GM21423 (cell line): ENCODE measurements around the gene GDF9.

Experiments used
- ATAC-seq: cut with Tn5 transposase; IDR thresholded peaks from one replicate; pipeline ENCODE4 v1.9.1; 2021; ENCODE audit warnings: mild to moderate bottlenecking, moderate library complexity; ENCODE audit not compliant: unreplicated experiment

Gene GDF9

DNA sequence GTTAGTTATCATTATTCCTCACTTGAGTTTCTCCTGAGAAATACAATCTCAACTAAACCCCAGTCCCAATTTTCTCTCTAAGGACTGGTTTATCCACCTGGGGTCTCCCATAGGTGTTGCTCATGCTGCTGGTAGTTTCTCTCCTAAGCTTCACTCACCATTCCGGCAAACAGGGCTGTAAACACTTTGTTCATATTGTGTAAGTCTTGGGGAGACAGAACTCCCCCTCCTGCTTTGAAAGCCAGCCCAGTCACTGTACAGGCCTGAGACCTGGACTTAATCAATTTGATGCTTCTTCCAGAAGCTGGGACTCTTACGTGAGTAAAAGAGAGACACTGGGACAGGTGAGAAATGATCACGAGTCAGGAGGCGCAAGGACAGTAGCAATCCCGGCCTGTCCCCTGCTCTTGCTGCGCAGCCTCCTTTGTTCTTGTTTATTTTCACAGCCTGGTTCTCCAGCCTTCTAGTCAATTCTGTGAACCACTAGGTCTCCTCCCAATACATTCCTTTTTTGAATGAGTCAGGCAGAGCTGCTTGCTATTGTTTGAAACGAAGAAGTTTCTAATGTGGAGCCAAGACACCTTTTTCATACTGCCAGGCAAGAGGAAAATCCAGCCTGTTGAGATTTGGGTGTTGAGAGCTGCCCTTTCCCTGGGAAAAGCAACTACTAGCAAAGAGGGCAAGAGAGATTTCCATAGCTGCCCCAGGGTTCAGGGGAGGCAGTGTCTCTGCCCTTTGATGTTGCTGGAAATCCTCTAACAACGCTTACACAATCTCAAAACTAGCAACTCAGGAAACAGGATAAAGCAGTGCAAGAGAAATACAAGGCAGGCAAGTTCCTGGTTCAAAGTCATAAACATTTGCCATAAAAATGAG, 26.6 kb downstream of the GDF9 start:
- ATAC-seq = no peak

GRCh38 chr5:132838516-132839282, 27.6 kb downstream of the GDF9 start:
- ATAC-seq = no peak

DNA sequence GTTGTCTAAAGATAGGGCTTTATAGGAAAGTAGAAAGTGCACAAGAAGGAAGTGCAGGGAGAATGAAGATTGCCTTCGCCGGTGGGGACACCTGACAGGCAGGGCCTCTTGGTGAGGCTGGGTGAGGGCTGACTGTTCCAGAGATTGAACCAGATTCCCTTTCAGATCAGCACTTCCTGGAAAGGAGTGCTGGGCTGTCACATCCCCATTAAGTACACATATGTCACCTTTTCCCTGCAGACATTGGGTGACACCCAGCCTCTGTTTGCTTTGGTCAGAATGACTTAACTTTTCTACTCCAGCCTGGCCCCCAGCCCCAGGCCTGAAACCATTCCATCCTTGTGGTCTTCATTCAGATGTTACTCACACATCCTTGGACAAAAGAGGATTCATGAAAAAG, 28.4 kb downstream of the GDF9 start:
- no peak for ATAC-seq

DNA sequence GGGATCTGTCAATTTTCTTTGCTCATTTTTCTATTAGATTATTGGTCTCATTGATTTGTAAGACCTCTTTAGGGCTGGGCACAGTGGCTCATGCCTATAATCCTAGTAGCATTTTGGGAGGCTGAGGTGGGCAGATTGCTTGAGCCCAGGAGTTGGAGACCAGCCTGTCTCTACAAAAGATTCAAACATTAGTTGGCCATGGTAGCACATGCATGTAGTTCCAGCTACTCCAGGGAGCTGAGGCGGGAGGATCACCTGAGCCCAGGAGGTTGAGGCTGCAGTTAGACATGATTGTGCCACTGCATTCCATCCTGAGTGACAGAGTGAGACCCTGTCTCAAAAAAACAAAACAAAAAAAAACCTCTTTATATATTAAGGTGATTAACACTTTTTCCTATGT, 29.4 kb downstream of the GDF9 start:
- no peak for ATAC-seq

- no peak for ATAC-seq
Observed at GRCh38 chr5:132834057-132834456, 32.2 kb downstream of the GDF9 start.

DNA sequence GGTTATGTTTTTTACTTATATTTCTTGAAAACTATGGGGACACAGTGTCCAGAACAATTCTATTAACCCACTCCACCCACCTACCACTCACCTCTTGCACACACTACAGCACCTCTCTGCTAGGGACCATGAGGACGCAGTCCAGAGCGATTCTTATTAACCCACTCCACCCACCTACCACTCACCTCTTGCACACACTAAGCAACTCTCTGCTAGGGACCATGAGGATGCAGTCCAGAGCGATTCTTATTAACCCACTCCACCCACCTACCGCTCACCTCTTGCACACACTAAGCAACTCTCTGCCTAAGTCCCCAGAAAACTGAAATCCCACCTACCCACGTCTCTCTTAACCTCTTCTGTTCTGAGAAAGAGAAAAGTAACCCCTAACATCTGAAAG, 33.7 kb downstream of the GDF9 start:
- ATAC-seq = no peak

DNA sequence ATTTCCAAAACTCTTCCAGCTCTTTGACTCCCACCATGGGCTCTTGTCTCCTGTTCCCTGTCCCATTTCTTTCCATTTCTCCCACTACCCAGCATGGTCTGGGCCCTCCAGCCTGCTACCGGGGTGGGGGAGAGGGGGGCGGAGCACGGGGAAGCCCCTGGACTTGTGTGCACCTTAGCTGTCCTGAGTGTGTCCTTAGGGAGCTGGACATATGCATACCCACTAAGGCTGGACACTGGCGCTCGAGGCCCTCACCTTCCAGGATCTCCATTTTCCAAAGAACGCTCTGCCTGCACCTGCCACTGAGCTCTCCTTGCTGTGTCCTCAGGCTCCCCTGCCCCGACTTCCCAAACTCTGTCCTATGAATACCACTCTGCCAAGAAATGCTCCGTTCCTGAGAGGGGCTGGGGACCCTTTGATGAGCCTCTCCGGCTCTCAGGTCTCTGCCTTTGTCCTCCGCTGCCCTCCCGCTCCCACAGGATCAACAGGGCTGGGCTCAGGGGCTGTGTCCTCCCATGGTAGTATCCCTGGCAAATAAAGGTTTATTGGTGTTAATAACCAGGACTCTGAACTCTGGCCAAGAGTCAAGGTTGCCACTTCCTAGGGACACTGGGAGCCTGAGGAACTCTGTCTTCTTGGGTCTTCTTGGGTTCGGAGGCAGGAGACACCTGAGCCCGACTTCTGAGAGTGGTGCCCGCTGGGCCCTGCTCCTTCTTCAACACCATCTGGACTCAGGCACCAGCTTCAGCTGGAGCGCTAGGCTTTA, 35.0 kb downstream of the GDF9 start:
- no peak for ATAC-seq

- peak; percentile 70 for ATAC-seq
Observed at GRCh38 chr5:132830436-132831094, 35.7 kb downstream of the GDF9 start, which contains the start of gene SHROOM1. Gene SHROOM1, minus strand, starts transcription at chr5:132830647. Its CDS starts 4,507 bp downstream, at chr5:132826140.

DNA sequence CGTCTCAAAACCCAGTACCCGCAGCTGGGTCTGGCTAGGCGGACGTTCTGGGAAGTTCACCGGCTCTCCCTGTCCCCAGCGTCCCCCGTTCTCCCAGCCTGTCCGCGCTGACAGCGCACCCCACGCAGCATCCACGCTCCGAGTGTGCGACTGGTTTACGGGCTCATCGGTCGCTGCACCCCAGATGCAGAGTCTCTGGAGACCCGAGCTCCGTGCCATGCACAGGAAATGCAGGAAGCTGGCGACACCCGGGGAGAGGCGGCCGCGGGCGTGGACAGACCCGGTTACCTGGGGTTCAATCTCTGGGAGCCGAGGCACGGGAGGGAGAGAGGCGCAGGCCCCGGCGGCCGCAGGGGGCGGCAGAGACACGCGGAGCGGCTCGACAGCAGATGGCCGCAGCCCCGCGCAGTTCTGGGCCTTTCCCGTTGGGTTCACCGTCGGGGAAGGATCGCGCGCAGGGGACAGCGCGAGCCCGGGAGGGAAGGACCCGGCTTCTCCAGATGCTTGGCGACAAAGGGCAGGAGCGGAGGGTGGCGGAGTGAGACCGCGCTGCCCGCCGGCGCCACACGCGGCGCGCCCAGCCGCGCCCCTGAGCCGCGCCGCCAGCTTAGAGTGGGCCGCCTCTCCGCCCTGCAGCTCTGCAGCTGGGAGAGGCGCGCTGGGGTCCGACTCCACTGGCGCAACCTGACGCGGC, 36.4 kb downstream of the GDF9 start:
- peak; percentile 74 for ATAC-seq

GRCh38 chr5:132828846-132829494, 37.3 kb downstream of the GDF9 start:
- no peak for ATAC-seq

DNA sequence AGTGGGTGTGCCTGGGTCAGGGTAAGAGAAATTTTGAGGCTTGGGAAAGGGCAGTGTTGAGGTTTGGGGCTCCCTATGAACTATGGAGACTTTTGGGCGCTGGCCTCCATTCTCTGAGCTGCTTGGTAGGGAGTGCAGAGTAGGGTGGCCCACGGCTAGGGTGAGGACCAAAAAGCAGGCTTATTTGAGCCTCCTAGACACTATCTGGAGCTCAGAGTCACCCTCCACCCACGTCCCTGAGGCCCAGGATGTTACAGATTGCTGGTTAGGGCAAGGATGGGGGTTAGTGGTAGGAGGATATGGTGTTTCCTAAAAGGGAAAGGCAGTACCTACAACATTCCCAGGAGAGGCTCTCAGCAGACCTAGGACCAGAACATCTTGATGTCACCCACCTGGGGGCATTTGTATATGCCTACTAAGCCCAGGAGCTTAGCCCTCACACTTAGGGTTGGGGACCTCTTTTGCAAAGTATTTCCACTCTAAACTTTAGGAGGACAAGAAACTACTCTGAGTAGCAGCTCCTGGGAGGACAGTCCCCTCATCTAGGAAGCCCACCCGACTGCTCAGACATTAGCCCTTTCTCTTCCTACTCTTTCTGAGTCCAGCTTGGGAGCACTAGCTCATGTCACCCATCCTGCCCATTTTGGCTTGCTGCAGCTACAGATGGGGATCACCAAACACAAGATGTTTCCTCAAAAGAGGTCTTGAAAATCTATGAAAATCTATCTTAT, 38.2 kb downstream of the GDF9 start:
- ATAC-seq = no peak

- ATAC-seq = no peak
Observed at GRCh38 chr5:132826424-132827082, 39.7 kb downstream of the GDF9 start.

- no peak for ATAC-seq
Observed at GRCh38 chr5:132825834-132826391, 40.4 kb downstream of the GDF9 start.

GRCh38 chr5:132825033-132825833, 41.0 kb downstream of the GDF9 start:
- no peak for ATAC-seq

- ATAC-seq = no peak
Observed at GRCh38 chr5:132824426-132824825, 41.8 kb downstream of the GDF9 start.

- ATAC-seq = no peak
Observed at GRCh38 chr5:132823481-132824050, 42.7 kb downstream of the GDF9 start.
